ENCODE measurements around the gene RNU6-7. TPM values are rescaled to one million over a fixed set of nuclear protein-coding genes. Genes with fewer than 3 reads are reported as not detected.

RNU6-7 gene
- total and polyA plus RNA-seq, 2 of the 13 experiments (the other 11 are each of a cell fraction or from before 2014, with no cell fraction given) = under 0.01 TPM; not detected in 1

- TF ChIP-seq, protein P1, sequence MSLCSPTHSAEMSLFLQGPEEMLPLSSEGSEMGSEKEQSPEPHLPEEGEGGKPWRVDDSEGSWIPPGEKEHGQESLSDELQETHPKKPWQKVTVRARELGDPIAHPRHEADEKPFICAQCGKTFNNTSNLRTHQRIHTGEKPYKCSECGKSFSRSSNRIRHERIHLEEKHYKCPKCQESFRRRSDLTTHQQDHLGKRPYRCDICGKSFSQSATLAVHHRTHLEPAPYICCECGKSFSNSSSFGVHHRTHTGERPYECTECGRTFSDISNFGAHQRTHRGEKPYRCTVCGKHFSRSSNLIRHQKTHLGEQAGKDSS (CRISPR knock-in tag; IDR thresholded peaks at IDR 0.05; ENCODE audit: borderline replicate concordance, low read depth) = peak; percentile 79
- TF ChIP-seq, protein P2, sequence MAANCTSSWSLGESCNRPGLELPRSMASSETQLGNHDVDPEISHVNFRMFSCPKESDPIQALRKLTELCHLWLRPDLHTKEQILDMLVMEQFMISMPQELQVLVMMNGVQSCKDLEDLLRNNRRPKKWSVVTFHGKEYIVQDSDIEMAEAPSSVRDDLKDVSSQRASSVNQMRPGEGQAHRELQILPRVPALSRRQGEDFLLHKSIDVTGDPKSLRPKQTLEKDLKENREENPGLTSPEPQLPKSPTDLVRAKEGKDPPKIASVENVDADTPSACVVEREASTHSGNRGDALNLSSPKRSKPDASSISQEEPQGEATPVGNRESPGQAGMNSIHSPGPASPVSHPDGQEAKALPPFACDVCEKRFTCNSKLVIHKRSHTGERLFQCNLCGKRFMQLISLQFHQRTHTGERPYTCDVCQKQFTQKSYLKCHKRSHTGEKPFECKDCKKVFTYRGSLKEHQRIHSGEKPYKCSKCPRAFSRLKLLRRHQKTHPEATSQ (CRISPR knock-in tag; IDR thresholded peaks at IDR 0.05; ENCODE audit: borderline replicate concordance) = peak; percentile 99
- TF ChIP-seq JARID2 (CRISPR knock-in tag; IDR thresholded peaks at IDR 0.05; ENCODE audit: insufficient replicate concordance) (no peak), CENPT (CRISPR knock-in tag; IDR thresholded peaks at IDR 0.05; ENCODE audit: low read depth) (no peak), HNF4A (CRISPR knock-in tag; IDR thresholded peaks at IDR 0.05) (no peak; the same call in 1 of the 2 replicates), HOXA3 (CRISPR knock-in tag; IDR thresholded peaks at IDR 0.05) (peak; percentile 87), NCOA5 (CRISPR knock-in tag; IDR thresholded peaks at IDR 0.05) (no peak; the same call in 1 of the 2 replicates), ZNF883 (CRISPR knock-in tag; IDR thresholded peaks at IDR 0.05; ENCODE audit: not compliant biosample characterization) (peak; percentile 73), GFI1 (CRISPR knock-in tag; IDR thresholded peaks at IDR 0.05; ENCODE audit: borderline replicate concordance) (peak; percentile 68), NKX3-1 (CRISPR knock-in tag; IDR thresholded peaks at IDR 0.05) (peak; percentile 97), SMAD1 (CRISPR knock-in tag; IDR thresholded peaks at IDR 0.05; ENCODE audit: borderline replicate concordance, low read depth) (peak; percentile 97; the same call in 1 of the 2 replicates), TBP (CRISPR knock-in tag; IDR thresholded peaks at IDR 0.05) (peak; percentile 94; the same call in 1 of the 2 replicates), HOXA9 (CRISPR knock-in tag; IDR thresholded peaks at IDR 0.05; ENCODE audit: borderline replicate concordance) (no peak), ZNF431 (CRISPR knock-in tag; IDR thresholded peaks at IDR 0.05; ENCODE audit: borderline replicate concordance, low read depth) (peak; percentile 56; the same call in 1 of the 2 replicates), ZIK1 (CRISPR knock-in tag; IDR thresholded peaks at IDR 0.05; ENCODE audit: borderline replicate concordance, low read depth) (peak; percentile 77), ZNF737 (CRISPR knock-in tag; IDR thresholded peaks at IDR 0.05; ENCODE audit: borderline replicate concordance) (no peak), ZNF24 (IDR thresholded peaks at IDR 0.05) (peak; percentile 96), NFE2L2 (IDR thresholded peaks at IDR 0.05; ENCODE audit: low read length) (no peak; the same call in 1 of the 2 replicates), SIN3A (IDR thresholded peaks at IDR 0.05; ENCODE audit: borderline replicate concordance, low read depth, low read length) (peak; percentile 52; the same call in 1 of the 2 replicates)
- TF ChIP-seq, protein P3, sequence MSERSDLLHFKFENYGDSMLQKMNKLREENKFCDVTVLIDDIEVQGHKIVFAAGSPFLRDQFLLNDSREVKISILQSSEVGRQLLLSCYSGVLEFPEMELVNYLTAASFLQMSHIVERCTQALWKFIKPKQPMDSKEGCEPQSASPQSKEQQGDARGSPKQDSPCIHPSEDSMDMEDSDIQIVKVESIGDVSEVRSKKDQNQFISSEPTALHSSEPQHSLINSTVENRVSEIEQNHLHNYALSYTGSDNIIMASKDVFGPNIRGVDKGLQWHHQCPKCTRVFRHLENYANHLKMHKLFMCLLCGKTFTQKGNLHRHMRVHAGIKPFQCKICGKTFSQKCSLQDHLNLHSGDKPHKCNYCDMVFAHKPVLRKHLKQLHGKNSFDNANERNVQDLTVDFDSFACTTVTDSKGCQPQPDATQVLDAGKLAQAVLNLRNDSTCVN (CRISPR knock-in tag; IDR thresholded peaks at IDR 0.05; ENCODE audit: borderline replicate concordance) = peak; percentile 88
- TF ChIP-seq, protein P4, sequence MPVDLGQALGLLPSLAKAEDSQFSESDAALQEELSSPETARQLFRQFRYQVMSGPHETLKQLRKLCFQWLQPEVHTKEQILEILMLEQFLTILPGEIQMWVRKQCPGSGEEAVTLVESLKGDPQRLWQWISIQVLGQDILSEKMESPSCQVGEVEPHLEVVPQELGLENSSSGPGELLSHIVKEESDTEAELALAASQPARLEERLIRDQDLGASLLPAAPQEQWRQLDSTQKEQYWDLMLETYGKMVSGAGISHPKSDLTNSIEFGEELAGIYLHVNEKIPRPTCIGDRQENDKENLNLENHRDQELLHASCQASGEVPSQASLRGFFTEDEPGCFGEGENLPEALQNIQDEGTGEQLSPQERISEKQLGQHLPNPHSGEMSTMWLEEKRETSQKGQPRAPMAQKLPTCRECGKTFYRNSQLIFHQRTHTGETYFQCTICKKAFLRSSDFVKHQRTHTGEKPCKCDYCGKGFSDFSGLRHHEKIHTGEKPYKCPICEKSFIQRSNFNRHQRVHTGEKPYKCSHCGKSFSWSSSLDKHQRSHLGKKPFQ (CRISPR knock-in tag; IDR thresholded peaks at IDR 0.05; ENCODE audit: insufficient replicate concordance) = peak; percentile 72
- TF ChIP-seq, protein P5, sequence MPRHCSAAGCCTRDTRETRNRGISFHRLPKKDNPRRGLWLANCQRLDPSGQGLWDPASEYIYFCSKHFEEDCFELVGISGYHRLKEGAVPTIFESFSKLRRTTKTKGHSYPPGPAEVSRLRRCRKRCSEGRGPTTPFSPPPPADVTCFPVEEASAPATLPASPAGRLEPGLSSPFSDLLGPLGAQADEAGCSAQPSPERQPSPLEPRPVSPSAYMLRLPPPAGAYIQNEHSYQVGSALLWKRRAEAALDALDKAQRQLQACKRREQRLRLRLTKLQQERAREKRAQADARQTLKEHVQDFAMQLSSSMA (CRISPR knock-in tag; IDR thresholded peaks at IDR 0.05) = peak; percentile 5; the same call in 1 of the 2 replicates
Measured at GRCh38 chr14:32202998-32203882, 1.4 kb downstream of the RNU6-7 start, which contains the start of gene RNU6-8 (continued).
